H9 (cell line): ENCODE data around the gene DOCK1. TPM values are rescaled to one million over a fixed set of nuclear protein-coding genes. Genes with fewer than 3 reads are reported as not detected.
A peak's percentile ranks its signal among the peaks of the same experiment; 100 is the strongest.

Experiments used
- DNase-seq: peaks from one replicate; pipeline ENCODE4 v3.0.0-alpha.2; 2017
- H2AFZ ChIP-seq: one replicate; pipeline ENCODE4 v1.6.1; 2013; ENCODE audit warnings: mild to moderate bottlenecking, low read length, control low read depth, moderate library complexity
- H2AK5ac ChIP-seq: 2 replicates; pipeline ENCODE4 v1.6.1; 2013; ENCODE audit warnings: low read length, control low read depth, mixed read lengths; ENCODE audit not compliant: insufficient read length
- H2BK120ac ChIP-seq: one replicate; pipeline ENCODE4 v1.6.1; 2013; ENCODE audit warnings: low read depth, mild to moderate bottlenecking, low read length, control low read depth, inconsistent platforms; ENCODE audit not compliant: poor library complexity, severe bottlenecking
- H2BK12ac ChIP-seq: 2 replicates; pipeline ENCODE4 v1.6.1; 2013; ENCODE audit warnings: low read length, control low read depth, mixed read lengths, low read depth; ENCODE audit not compliant: insufficient read length
- H2BK15ac ChIP-seq: 2 replicates; pipeline ENCODE4 v1.6.1; 2013; ENCODE audit warnings: low read depth, low read length, control low read depth
- H2BK20ac ChIP-seq: one replicate; pipeline ENCODE4 v1.6.1; 2013; ENCODE audit warnings: low read depth, mild to moderate bottlenecking, low read length, control low read depth, inconsistent platforms; ENCODE audit not compliant: poor library complexity, severe bottlenecking
- H2BK5ac ChIP-seq: 2 replicates; pipeline ENCODE4 v1.6.1; 2013; ENCODE audit warnings: low read length, control low read depth, mixed read lengths; ENCODE audit not compliant: insufficient read length
- H3K14ac ChIP-seq: 2 replicates; pipeline ENCODE4 v1.6.1; 2013; ENCODE audit warnings: low read length, control low read depth; ENCODE audit not compliant: insufficient read depth
- H3K18ac ChIP-seq: 2 replicates; pipeline ENCODE4 v1.6.1; 2013; ENCODE audit warnings: low read depth, mild to moderate bottlenecking, mixed read lengths, low read length, control low read depth; ENCODE audit not compliant: insufficient read length
- H3K23ac ChIP-seq: 2 replicates; pipeline ENCODE4 v1.6.1; 2013; ENCODE audit warnings: low read length, control low read depth, mixed read lengths, low read depth; ENCODE audit not compliant: insufficient read length
- H3K23me2 ChIP-seq: 2 replicates; pipeline ENCODE4 v1.6.1; 2013; ENCODE audit warnings: low read depth, mild to moderate bottlenecking, mixed read lengths, low read length, control low read depth; ENCODE audit not compliant: insufficient read length, poor library complexity, severe bottlenecking
- H3K27ac ChIP-seq: 2 replicates; pipeline ENCODE4 v1.5.1; 2013; ENCODE audit warnings: low read length, control low read depth, mixed read lengths, low read depth; ENCODE audit not compliant: insufficient read length
- H3K27me3 ChIP-seq: 2 replicates; pipeline ENCODE4 v1.6.1; 2013; ENCODE audit warnings: low read length, control low read depth, inconsistent platforms; ENCODE audit not compliant: insufficient read depth
- H3K4ac ChIP-seq: 2 replicates; pipeline ENCODE4 v1.6.1; 2013; ENCODE audit warnings: low read depth, mild to moderate bottlenecking, control low read depth, inconsistent platforms, low read length, moderate library complexity
- H3K4me1 ChIP-seq: 2 replicates; pipeline ENCODE4 v1.6.1; 2013; ENCODE audit warnings: low read length, control low read depth, inconsistent platforms; ENCODE audit not compliant: insufficient read depth
- H3K4me2 ChIP-seq: 2 replicates; pipeline ENCODE4 v1.6.1; 2013; ENCODE audit warnings: low read length, control low read depth, mixed read lengths; ENCODE audit not compliant: insufficient read length, insufficient read depth
- H3K56ac ChIP-seq: 2 replicates; pipeline ENCODE4 v1.6.1; 2013; ENCODE audit warnings: low read depth, mild to moderate bottlenecking, mixed read lengths, low read length, control low read depth; ENCODE audit not compliant: insufficient read length
- H3K79me1 ChIP-seq: 2 replicates; pipeline ENCODE4 v1.6.1; 2013; ENCODE audit warnings: low read depth, mild to moderate bottlenecking, moderate library complexity, low read length, control low read depth, inconsistent platforms; ENCODE audit not compliant: insufficient read depth, poor library complexity, severe bottlenecking
- H3K79me2 ChIP-seq: 2 replicates; pipeline ENCODE4 v1.6.1; 2013; ENCODE audit warnings: low read length, control low read depth, inconsistent platforms; ENCODE audit not compliant: insufficient read depth
- H3K9ac ChIP-seq: 2 replicates; pipeline ENCODE4 v1.6.1; 2013; ENCODE audit warnings: low read length, control low read depth, mixed read lengths; ENCODE audit not compliant: insufficient read length; ENCODE audit errors: extremely low read depth
- H3K9me3 ChIP-seq: one replicate; pipeline ENCODE4 v1.6.1; 2013; ENCODE audit warnings: low read depth, low read length, inconsistent platforms; ENCODE audit not compliant: control insufficient read depth
- H3T11ph ChIP-seq: one replicate; pipeline ENCODE4 v1.6.1; 2013; ENCODE audit warnings: mild to moderate bottlenecking, low read length, control low read depth, inconsistent platforms
- H4K20me1 ChIP-seq: one replicate; pipeline ENCODE4 v1.6.1; 2013; ENCODE audit not compliant: control insufficient read depth, insufficient read length, insufficient read depth
- H4K5ac ChIP-seq: 2 replicates; pipeline ENCODE4 v1.6.1; 2013; ENCODE audit warnings: low read depth, mild to moderate bottlenecking, mixed read lengths, low read length, control low read depth; ENCODE audit not compliant: insufficient read length
- H4K8ac ChIP-seq: replicated peaks from 2 replicates; pipeline ENCODE4 v1.6.1; 2013; ENCODE audit warnings: low read length, control low read depth, mixed read lengths, low read depth; ENCODE audit not compliant: insufficient read length
- H4K91ac ChIP-seq: 2 replicates; pipeline ENCODE4 v1.6.1; 2013; ENCODE audit warnings: low read depth, mild to moderate bottlenecking, moderate library complexity, mixed read lengths, low read length, control low read depth; ENCODE audit not compliant: insufficient read length
- H3K27ac Mint-ChIP-seq, 3 experiments: 2 replicates in 2 of 3; 3 replicates in 1 of 3; pipeline ENCODE4 v1.8.0; 2020 to 2021; ENCODE audit warnings: mixed read lengths in 3 of 3, mild to moderate bottlenecking in 1 of 3, moderate library complexity in 1 of 3
- H3K27me3 Mint-ChIP-seq: 2 replicates; pipeline ENCODE4 v1.8.0; 2021; ENCODE audit warnings: low read depth, mild to moderate bottlenecking, moderate library complexity, mixed read lengths
- H3K36me3 Mint-ChIP-seq, 3 experiments: 2 replicates in 2 of 3; 3 replicates in 1 of 3; pipeline ENCODE4 v1.8.0; 2020 to 2021; ENCODE audit warnings: low read depth in 3 of 3, mixed read lengths in 3 of 3; ENCODE audit not compliant: insufficient read depth in 1 of 3
- H3K4me1 Mint-ChIP-seq, 2 experiments: 2 replicates each; pipeline ENCODE4 v1.8.0; 2020; ENCODE audit warnings: mixed read lengths in 2 of 2
- H3K4me3 Mint-ChIP-seq, 2 experiments: 2 replicates in 1 of 2; 3 replicates in 1 of 2; pipeline ENCODE4 v1.8.0; 2020 to 2021; ENCODE audit warnings: mild to moderate bottlenecking in 2 of 2, mixed read lengths in 2 of 2, moderate library complexity in 1 of 2
- H3K9me3 Mint-ChIP-seq, 2 experiments: 2 replicates in 1 of 2; 3 replicates in 1 of 2; pipeline ENCODE4 v1.8.0; 2020; ENCODE audit warnings: mild to moderate bottlenecking in 2 of 2, mixed read lengths in 2 of 2, moderate library complexity in 1 of 2
- CTCF ChIP-seq: fragments of 200-600 bp; sonication (generic); conservative IDR thresholded peaks from 3 replicates; pipeline ENCODE4 v1.8.0; 2021; ENCODE audit warnings: antibody characterized with exemption, mild to moderate bottlenecking
- WGBS: extraction: QIAGEN DNeasy Blood & Tissue Kit; methylation state at CpG from one replicate; pipeline ENCODE4 v1.1.7; 2013; ENCODE audit warnings: missing lambda C conversion rate, low lambda C conversion rate, mixed read lengths; ENCODE audit not compliant: insufficient read length; ENCODE audit errors: extremely low coverage; 5-methylcytosine and 5-hydroxymethylcytosine counted together
- total RNA-seq: library from RNA; stranded (reverse); gene quantifications from 2 replicates; pipeline ENCODE4 v1.2.1, GENCODE V29; 2021

Gene DOCK1
- total RNA-seq, 1 experiment from 2014 or later = 57.0 TPM

- Histone ChIP-seq H4K20me1 (no peaks in the 10 kb centered on the region), H3K14ac (no peak overlapping the region), H3K79me1 (no peaks in the 10 kb centered on the region), H3K23ac (no peak overlapping the region), H4K8ac (no peak overlapping the region), H3K4ac (no peak overlapping the region), H2BK120ac (no peak overlapping the region), H3K4me1 (no peaks in the 10 kb centered on the region; the same call in 1 of the 2 replicates), H3K56ac (no peak overlapping the region), H3K4me2 (no peak overlapping the region), H2BK20ac (no peak overlapping the region), H2AK5ac (no peak overlapping the region), H3T11ph (no peak overlapping the region), H2AFZ (no peak overlapping the region), H3K27ac (no peak overlapping the region), H2BK15ac (no peak overlapping the region), H3K9me3 (no peaks in the 10 kb centered on the region), H3K23me2 (no peaks in the 10 kb centered on the region), H4K5ac (no peak overlapping the region), H3K79me2 (no peaks in the 10 kb centered on the region), H2BK5ac (no peak overlapping the region), H3K18ac (no peak overlapping the region), H3K9ac (no peak overlapping the region), H4K91ac (no peak overlapping the region), H2BK12ac (no peak overlapping the region), H3K27me3 (no peaks in the 10 kb centered on the region)
- Mint-ChIP-seq H3K4me3 (no peak overlapping the region), H3K9me3 (peaks cover 13 to 15% of the 10 kb centered on the region in 2 experiments), H3K4me1 (peaks cover 32 to 42% of the 10 kb centered on the region in 2 experiments), H3K27ac (no peak overlapping the region), H3K36me3 (peaks cover 15 to 30% (median 25%) of the 10 kb centered on the region in 3 experiments), H3K27me3 (no peaks in the 10 kb centered on the region)
- DNase-seq = no peak
- TF ChIP-seq CTCF = 0 out of 3 replicates have a peak, but pooled peaks have one; percentile 11
- WGBS = no CpG with 5 or more reads among the region's 5 CpGs
These were observed 372.8 kb downstream of the DOCK1 start for GRCh38 chr10:127278001-127278400.
